GM21825 (cell line): ENCODE data around the gene NR2E1.

Experiments
- ATAC-seq: cut with Tn5 transposase; IDR thresholded peaks from one replicate; pipeline ENCODE4 v1.9.1; 2021; ENCODE audit warnings: mild to moderate bottlenecking, moderate library complexity; ENCODE audit not compliant: unreplicated experiment

Gene NR2E1

DNA sequence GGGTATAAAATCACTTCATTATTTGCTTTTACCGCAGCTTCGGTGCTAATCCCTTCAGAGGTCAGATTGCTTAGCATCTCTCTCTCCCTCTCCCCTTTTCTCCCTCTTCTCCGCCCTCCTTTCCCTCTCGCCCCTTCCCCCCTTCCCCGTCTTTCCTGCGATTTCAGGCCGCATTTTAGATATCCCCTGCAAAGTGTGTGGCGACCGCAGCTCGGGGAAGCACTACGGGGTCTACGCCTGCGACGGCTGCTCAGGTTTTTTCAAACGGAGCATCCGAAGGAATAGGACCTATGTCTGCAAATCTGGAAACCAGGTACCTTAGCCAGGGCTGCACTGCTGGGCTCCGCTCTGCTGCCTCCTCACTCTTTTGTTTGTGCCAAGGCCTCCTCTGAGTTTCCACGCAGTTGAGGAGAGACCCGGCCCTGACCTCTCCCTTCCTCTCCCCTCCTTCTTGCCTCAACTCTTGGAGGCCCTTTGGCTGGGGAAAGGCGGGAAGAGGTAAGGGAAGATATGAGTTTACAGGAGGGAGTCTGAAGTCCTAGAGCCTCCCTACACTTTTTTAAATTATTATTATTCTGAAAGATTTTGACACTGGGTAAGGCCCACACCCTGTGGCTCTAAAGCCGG lies 5.6 kb downstream of the NR2E1 start:
- no peak for ATAC-seq

- no peak for ATAC-seq
These were observed 6.2 kb downstream of the NR2E1 start for GRCh38 chr6:108171918-108172516.

- no peak for ATAC-seq
These were observed 8.8 kb downstream of the NR2E1 start for GRCh38 chr6:108174371-108175175.

DNA sequence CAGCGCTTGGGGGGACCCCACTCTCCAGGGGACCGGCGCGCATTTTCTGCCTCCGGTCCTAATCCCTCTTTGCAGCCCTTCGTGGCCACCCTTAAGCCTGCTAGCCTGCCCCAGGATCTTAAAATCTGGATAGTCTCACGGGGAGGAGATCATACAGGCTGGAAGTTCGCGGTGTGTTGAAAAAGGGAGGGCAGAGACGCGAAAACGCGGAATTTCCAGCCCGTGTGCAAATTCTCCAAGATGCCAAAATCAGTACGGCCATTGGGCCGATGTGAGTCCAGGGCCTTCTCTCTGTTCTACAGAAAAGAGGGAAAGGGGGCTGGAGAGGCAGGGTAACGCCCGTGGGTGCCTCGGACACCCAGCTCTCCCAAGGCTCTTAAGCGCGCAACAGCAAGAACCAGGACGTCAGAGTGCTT lies 9.4 kb downstream of the NR2E1 start:
- ATAC-seq, result no peak

GRCh38 chr6:108175592-108176279 lies 9.9 kb downstream of the NR2E1 start:
- no peak for ATAC-seq

- ATAC-seq, result no peak
These were observed 10.7 kb downstream of the NR2E1 start for GRCh38 chr6:108176281-108177089.

GRCh38 chr6:108179741-108180140 lies 13.9 kb downstream of the NR2E1 start:
- no peak for ATAC-seq

GRCh38 chr6:108180266-108180665 lies 14.4 kb downstream of the NR2E1 start:
- ATAC-seq, result no peak

- ATAC-seq, result no peak
These were observed 15.0 kb downstream of the NR2E1 start for GRCh38 chr6:108180776-108181175.

GRCh38 chr6:108186226-108186625 lies 20.4 kb downstream of the NR2E1 start:
- no peak for ATAC-seq

GRCh38 chr6:108187519-108187918 lies 21.7 kb downstream of the NR2E1 start:
- ATAC-seq, result no peak

DNA sequence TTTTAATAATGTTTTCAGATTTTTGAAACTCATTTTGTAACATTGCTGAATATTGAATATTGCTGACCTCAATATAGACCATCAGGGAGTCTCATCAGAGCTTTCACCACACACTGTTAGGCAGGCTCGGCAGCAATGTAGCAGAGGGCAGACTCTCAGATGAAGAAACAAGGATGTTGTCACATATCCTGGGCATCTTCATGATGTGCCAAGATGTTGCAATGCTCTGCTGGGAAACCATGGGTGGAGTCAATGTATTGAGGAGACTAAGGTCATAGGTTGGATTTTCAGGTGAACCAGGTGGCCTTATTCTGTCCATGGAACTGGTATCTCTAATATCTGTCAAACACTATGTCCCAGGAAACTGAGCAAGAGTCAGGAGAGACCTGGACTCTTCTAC lies 27.3 kb downstream of the NR2E1 start:
- no peak for ATAC-seq

DNA sequence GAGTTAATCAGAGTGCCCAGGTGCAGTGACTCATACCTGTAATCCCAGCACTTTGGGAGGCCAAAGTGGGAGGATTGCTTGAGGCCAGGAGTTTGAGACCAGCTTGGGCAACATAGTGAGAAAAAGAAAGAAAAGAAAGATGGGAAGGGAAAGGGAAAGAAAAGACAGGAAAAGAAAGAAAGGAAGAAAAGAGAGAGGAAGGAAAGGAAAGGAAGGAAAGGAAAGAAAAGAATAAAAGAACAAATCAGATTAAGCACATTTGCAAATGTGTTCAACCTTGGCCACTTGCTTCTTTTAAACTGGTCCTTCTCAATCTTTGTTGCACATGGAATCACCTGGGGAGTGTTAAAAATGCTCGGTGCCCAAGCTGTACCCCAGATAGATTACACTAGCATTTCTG lies 28.0 kb downstream of the NR2E1 start:
- ATAC-seq, result no peak

GRCh38 chr6:108194503-108194902 lies 28.7 kb downstream of the NR2E1 start:
- ATAC-seq, result no peak

- no peak for ATAC-seq
These were observed 29.4 kb downstream of the NR2E1 start for GRCh38 chr6:108195209-108195608.

- no peak for ATAC-seq
These were observed 33.1 kb downstream of the NR2E1 start for GRCh38 chr6:108198761-108199498.

- no peak for ATAC-seq
These were observed 34.4 kb downstream of the NR2E1 start for GRCh38 chr6:108200186-108200585.

GRCh38 chr6:108200631-108201030 lies 34.8 kb downstream of the NR2E1 start:
- ATAC-seq, result no peak

- no peak for ATAC-seq
These were observed 37.6 kb downstream of the NR2E1 start for GRCh38 chr6:108203189-108204112.
